ENCODE data around the gene IPO7.
"Not testable (repeated sequence)": the region's sequence is repeated elsewhere in the genome, so short reads cannot be mapped to it uniquely, and the experiment has no call there.

IPO7 gene

DNA sequence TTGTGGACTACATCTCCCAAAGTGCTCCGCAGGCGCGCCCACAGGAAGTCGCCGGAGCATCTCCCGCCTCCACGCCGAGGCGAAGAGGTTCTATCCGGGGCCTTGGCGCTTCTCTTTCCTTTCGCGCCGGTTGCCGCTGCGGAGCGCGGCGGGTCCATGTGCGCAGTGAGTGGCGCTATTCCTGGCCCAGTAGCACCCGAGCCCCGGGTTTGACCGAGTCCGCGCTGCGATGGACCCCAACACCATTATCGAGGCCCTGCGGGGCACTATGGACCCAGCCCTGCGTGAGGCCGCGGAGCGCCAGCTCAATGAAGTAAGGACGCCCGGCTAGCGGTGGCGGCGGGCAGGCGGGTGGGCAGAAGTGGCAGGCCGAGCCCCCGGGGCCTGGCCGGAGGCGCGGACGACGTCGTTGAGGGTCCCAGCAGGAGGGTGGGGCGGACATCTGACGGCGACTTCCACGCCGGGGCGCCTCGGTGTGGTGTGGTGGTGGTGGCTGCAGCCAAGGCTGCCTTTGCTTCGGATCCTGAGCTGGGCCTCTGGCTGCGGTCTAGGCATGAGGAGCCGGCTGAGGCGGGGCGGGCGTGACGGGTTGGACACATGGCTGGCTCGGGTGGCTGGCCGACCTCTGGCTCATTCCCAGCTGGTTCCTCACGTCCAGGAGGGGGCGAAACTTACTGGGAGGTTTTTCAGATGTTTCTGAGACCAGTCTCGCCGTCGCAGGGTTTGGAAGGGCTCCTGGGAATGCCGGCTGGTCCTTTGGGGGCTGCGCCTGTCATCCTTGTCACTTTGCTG, at the start of gene IPO7:
Gene IPO7 (plus strand): TSS at position 118 of the 792 bp plus-strand sequence. CDS start 112 bp downstream, at position 230.
- peak; percentile 95 for DNase-seq

DNA sequence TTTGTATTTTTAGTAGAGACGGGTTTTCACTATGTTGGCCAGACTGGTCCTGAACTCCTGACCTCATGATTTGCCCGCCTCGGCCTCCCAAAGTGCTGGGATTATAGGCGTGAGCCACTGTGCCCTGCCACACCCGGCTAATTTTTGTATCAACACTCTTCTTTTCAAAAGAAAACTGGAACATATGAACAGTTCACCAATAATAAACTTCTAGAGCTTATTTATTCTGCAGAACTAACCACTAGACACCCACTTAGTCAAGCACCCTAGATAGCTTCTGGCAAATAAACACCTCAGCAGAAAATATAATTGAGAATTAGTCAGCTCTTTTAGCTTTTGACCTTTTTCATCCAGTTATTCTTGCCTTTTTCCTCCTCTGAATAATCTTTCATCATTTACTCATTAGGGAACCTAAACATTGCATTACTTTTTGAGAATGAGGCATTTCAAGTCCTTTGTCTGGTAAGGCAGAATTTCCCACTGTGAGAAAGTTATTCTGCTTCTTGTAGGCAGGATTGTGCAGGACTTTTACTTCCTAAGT, 42.7 kb upstream of the IPO7 start:
- DNase-seq, result no peak

DNA sequence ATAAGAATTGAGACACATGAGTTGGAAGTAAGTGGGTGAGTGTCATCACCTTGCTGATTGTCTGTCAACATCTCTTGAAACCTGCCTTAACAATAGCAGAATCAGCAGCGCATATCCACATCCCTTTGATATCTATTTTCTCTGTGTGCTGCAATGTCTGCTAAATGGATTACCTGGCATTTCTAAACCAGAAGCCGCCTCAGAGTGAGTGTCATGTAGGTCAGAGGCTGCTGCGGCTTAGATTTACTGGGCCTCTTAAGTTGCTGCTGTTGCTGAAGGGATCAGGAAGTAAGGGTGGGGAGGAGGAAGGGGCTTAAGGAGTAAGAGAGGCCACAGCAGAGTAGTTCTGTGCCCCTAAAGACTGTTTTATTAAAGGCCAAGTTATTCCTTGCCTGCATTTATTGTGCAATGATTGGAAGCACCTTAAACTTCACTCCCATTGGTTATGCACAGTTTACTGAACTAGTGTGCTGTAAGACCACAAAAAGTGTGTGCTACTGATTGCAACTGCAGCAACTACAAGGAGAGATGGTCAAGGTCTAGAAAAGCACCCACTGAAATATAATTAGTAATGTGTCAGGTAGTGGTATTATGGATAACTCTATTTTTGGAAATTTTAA, 40.3 kb upstream of the IPO7 start:
- DNase-seq, result no peak

DNA sequence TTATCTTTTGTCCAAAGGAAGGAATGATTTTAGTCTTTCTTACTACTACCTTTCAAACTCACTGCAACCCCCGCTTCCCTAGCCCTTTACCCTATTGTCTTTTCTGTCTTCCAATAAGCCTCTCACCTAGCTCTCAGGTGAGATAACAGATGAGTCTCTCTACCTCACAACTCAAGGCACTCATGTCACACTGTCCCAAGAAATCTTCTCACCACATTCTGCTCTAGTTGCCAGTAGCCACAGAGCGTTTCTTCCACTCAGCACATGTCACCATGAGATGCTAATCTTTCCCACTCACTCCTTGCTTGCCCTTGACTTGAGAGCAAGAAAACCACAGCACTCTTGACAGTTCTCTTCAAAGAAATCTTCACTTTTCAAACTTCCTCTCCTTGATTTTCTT, 37.4 kb upstream of the IPO7 start:
- peak; percentile 81 for DNase-seq

DNA sequence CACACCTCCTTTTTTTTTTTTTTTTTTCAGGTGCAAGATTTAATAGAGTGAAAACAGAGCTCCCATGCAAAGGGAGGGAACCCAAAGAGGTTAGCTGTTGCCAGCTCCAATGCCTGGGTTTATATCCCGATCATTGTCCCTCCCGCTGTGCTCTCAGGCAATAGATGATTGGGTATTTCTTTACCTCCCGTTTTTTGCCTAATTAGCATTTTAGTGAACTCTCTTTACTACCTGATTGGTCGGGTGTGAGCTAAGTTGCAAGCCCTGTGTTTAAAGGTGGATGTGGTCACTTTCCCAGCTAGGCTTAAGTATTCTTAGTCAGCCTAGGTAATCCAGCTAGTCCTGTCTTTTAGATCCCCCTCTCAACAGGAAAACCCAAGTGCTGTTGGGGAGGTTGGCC, 36.7 kb upstream of the IPO7 start:
- DNase-seq, result not testable (repeated sequence)

DNA sequence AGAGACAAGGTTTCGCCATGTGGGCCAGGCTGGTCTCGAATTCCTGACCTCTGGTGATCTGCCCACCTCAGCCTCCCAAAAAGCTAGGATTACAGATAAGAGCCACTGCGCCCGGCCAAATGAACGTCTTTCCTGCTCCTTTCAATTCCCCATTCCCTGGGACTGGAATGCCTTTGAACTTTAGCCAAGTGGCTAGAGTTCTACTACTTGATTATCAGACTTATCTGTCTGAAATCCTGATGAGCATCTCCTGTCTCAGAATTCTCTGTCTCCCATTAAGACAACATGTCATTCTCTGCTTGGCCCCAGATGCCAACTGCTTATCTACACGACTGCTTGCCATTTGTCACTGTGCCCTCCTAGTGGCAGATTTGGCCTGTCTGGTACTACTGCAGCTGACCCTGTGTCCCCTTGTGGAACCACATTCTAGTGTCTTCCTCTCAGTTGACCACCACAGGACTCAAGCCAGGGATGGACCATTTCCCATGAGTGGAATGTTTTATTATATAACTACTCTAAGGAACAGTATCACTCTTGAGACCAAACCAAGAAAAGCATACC, 33.1 kb upstream of the IPO7 start:
- DNase-seq, result no peak

DNA sequence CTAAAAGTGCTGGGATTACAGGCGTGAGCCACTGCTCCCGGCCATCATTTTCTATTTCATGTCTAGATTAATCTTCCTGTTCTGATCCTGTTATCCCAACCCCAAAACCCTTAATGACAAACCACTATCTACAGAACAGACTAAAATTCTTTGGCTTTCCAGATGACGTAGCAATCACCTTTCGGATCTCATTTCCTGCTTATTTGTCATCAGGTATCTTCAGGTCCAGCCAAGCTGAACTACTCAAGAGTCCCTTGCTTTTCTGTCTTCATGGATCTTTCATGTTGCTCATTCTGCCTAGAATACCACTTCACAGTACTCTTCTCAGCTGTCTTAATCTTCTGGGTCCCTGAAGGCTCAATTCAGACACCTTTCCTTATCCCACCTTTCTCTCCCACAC, 27.4 kb upstream of the IPO7 start:
- no peak for DNase-seq

DNA sequence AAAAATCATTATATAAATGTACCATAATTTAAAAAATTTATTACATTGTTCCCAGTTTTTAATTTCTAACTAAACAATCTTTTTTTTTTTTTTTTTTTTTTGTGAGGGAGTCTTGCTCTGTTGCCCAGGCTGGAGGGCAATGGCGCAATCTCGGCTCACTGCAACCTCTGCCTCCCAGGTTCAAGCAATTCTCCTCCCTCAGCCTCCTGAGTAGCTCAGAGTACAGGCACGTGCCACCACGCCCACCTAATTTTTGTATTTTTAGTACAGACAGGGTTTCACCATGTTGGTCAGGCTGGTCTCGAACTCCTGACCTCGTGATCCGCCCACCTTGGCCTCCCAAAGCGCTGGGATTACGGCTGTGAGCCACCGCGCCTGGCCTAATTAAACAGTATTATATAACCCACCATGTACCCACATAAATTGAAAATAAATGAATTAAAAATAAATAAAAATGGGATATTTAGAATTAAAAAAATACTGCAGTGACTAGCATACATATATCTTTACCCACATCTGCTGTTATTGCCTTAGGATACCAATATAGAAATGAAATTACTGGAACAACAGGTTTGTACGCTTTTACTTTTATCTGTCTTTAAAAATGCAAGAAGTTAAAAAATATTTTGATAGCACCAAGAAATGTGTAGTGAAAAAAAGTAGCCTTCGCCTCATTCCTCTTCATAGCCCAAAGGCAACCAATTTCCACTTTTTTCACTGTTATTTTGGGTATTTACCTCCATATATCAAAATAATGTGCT, 23.4 kb upstream of the IPO7 start:
- not testable (repeated sequence) for DNase-seq

DNA sequence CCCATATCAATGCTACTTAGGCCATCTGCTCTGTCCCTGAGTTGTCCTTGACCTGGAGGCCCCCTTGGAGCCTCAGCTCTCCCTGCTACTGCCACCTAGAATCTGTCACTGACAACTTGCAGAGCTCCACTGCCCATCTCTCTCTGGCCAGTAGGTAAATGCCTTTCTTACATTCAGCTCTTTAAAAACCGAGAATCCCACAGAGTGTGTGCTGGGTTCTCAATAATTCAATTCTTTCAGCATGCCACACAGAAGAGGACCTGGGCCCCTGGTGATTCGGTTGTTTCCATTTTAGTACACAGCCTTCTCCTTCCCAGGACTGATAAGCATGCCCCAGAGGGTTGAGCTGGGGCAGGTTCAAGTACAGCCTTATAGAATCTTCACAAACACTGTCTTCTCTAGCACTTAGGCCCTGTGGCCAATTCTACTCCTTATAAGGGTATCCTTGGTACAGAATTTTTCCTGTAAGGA, 22.0 kb upstream of the IPO7 start:
- peak; percentile 61 for DNase-seq

DNA sequence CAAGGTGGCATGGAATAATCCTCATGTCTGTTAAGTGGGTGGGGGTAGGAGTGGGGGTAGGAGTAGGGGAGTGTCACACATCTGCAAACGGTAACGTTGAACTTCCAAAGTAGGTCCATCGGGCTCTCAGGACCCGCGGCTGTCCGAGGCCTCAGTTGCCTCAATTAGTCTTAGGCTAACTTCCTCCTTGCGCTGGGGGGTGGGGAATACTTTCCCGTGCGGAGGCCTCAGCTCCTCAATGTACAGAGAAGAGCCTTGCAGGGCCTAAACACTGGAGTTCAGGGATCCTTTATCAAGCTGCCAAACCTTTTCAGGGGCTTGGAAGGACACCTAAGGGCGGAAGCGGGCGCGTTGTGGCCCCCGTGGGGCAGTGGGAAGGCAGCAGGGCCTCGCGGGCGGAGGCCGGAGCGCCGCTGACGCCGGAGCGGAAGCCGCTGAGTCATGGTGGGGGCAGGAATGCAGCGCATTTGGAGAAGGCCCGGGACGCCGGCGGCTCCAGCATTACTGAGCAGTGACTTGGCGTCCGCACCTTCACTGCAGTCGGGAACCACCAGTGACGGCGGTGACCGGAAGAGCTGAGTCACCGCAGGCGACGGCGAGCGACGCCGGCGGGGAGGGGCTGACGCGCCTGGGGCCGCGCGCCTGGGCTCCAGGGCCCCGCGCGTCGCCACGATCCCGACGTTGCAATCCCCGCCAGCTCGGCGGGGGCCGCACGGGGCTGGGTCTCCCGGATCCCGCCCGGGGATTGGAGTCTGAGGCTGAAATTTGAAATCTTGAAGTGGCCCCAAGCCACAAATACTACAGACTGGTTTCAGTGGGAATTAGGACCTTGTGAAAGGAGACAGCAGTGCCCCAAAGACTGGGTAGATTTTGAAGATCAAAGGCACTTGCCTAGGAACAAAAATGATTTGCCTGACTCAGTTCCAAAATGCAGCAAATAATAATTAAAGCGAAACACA, 20.2 kb upstream of the IPO7 start:
- DNase-seq, result peak; percentile 97

DNA sequence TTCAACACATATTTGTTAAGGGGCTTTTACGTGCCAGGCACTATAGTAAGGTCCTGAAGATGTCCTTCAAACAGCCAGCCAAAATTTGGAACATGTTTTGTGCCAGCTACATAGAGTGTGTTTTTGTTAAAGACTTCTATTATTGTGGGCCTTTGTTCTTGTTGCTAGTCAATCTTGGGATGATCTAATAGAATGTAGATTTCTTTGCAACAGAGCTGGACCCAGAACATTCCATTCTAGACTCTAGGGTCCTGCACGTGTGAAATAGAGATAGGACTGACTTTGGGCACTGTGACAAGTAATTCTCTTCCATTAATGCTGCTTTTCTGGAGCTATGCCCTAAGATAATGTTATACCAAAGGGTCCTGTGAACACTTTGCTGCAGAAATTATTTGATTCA, 16.9 kb upstream of the IPO7 start:
- DNase-seq, result no peak

DNA sequence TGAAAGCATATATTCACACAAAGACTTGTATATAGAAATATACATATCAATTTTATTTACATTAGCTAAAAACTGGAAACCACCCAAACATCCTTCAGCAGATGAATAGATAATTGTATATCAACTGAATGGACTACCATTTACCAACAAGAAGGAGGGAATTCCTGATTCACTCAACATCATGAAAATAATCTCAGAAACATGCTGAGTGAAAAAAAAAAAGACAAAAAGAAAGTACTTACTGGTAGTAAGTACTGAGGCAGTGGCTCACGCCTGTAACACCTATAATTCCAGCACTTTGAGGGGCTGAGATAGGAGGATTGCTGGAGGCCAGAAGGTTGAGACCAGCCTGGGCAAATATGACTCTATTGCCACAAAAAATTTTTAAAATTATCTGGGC, 7.4 kb upstream of the IPO7 start:
- no peak for DNase-seq

DNA sequence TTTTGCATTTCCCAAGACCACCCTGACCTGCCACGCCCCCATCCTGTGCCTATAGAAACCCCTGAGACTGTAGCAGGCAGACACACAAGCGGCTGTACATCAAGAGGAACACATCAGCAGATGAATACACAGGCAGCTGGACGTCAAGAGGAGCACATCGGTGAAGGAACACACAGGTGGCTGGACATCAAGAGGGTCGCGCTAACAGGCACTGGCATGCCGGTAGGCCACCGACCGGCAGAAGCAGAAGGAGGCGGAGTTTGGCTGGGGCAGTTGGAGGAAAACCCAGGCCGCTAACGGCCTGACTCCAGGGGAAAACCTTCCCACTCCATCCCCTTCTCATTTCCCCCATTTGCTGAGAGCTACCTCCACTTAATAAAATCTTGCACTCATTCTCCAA, 5.4 kb upstream of the IPO7 start:
- DNase-seq, result no peak

DNA sequence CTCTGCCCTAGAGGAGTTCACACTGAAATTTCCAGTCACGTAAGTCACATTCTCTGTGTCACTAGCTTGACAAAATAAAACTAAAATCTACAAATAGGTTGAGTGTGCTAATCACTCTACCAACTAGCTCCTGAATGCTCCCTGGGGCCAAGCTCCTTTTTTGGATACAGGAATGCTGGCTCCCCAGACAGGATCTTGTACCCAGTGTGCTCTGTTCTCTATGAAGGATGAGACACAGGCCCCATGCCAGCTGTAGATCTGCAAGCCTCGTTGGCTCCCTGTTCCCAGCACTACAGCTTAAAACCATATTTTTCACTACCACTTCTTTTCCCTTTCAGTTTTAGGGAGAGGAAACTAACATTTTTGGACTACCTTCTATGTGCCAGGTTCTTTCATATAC, 3.7 kb upstream of the IPO7 start:
- no peak for DNase-seq

DNA sequence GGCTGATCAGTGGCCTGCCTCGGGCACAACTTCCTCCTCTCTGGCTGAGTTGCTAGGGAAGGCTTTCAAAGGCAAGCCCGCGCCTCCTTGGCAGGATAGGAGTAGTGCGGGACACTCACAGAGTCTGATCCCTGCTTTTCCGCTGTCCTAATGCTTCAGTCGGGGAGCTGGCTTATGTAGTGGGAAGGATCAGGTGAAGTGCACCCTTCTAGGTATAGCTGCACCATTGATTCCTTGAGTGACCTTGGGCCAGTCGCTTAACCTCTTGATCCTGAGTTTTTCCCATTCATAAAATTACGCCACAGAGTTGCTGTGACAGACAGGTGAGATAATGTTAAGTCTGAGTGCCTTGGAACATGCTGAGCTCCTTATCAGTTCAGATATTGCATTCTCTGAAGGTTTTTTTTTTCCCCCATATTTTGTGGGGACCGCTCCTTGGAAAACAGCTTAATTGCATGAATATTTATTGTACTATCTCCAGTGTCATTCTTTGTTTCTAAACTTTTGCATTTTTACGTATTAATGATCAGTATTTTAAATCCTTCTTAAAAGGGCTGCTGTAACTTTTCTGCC, 961 bp downstream of the IPO7 start:
- no peak for DNase-seq

DNA sequence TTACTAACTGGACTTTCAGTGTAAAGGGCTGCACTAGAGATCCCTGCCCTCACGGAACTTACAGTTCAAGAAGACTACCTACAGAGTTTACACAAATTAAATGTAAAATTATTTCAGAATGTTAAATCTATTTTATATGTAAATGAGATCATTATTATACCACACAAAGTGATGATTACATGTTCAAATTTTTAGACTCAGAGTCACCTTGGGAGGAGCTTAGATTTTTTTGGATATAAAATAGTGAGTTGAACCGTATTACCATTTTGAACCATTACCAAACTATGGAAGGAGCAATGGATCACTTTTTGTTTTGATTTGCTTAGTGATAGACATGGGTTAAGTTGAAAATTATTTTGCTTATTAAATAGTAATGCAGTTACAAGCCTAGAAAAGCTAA, 1.6 kb downstream of the IPO7 start:
- no peak for DNase-seq

DNA sequence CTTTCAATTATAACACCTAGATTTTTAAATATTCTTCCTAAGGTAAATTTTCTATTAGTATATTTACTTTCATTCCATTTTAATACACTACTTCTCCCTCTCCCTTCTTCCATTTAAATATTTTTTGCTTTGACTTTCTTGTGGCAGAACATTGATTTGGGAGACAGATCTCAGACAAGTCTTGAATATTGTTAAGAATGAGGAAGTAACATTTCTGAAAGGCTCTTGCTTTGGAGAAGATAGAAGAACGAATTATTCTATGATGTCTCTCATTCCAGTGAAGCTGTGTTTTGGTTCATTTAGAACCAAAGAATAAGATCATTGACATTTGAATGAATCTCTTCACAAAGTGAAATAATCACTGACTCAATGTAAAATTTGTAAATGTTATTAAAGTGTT, 2.4 kb downstream of the IPO7 start:
- DNase-seq, result peak; percentile 64

DNA sequence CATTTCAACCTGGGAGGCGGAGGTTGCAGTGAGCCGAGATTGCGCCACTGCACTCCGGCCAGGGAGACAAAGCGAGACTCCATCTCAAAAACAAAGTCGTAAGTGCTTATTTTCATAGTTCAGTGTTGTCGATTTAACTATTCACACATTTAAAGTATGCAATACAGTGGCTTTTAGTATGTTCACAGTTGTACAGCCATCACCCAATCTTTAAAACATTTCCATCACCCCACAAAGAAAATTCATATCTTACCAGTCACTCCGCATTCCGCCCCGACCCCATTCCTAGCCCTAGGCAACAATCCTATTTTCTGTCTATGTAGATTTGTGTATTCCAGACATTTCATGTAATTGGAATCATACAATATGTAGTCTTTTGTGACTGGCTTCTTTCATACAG, 11.9 kb downstream of the IPO7 start:
- DNase-seq, result no peak

DNA sequence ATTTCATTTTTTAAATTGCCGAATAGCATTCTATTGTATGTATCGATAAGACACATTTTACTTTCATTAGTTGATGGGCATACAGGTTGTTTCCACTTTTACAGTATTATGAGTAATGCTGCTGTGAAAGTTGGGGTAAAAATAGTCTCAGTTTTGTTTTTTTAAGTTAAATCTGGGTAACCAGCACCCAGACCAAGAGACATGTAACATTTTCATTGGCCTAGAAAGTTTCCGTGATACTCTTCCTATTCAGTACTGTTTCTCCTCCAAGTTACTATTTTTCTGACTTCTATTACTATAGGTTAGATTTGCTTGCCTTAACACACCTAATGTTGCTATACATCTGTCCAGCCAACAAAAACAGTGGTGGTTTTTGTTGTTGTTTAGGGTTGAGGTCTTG, 12.3 kb downstream of the IPO7 start:
- DNase-seq, result no peak

DNA sequence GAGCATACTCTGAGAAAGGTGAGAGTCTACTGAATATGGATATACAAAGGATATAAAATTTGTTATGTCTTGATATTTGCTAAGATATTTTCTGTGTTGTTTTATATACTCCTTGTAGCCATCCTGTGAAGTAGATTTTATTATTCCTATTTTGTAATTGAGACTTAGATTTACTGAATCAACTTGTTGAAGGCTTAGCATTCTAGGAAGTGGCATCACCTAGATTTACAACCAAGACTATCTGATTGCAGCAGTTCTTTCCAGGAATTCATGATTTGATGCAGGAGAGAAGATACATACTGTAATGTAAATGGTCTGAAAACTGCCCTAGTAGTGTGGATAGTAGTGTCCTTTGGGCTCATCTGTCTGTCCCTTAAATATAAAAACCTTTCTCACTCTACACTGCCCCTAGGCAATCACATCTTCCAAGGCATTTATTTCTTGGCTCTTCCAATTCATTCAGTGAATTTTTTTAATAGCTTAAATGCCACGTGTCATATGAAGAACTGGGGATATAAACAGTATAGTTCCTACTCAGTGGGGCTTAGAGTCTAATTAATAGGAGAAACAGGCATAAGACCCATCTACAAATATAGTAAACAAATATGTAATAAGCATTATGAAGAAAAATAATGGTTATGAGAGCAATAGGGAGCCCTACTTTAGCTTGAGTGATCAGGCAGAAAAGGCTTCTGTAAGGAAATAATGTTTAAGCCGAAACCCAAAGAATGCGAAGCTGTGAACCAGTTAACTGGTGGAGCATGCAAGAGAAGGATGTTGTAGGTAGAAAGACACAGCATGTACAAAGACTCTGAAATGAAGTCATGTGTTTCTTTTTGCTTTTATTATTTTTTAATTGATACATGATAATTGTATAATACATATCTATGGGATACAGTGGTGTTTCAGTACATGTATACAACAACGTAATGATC, 13.6 kb downstream of the IPO7 start:
- peak; percentile 20 for DNase-seq
